SH-SY5Y (cell line): ENCODE measurements around the gene DMD.

Experiments
- GATA2 ChIP-seq: IDR thresholded peaks from 2 replicates; pipeline ENCODE4 v1.6.1; 2011; ENCODE audit warnings: mild to moderate bottlenecking, low read depth, low read length
- GATA3 ChIP-seq: IDR thresholded peaks from 2 replicates; pipeline ENCODE4 v1.6.1; 2011; ENCODE audit warnings: low read depth, mild to moderate bottlenecking, low read length, moderate library complexity

GRCh38 chrX:32137525-32137924, 1073.8 kb downstream of the DMD start:
- TF ChIP-seq GATA3: no peak
- no peak for TF ChIP-seq GATA2
